Measurements from ENCODE around the gene RIPOR2.

The RIPOR2 gene

DNA sequence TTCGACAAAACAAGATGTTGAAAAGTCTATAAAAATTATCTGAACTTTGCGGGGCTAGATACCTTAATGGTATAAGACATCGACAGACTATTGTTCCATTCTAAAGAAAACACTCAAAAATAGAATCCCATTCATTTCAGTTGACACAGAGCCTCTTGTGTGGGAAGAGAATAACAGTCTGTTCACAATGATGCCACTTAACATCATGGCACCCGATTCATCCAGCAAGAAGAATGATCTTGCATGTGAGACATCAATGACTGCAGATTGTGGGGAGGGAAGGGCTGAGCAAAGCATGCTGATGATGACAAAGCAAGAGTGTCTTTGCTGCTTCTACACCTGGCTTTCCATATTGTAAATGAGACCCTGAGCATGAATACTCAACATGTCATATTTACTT lies 87.3 kb downstream of the RIPOR2 start (continued):
- TF ChIP-seq ZFP3 (tag by site-specific recombination; IDR thresholded peaks at IDR 0.05; ENCODE audit: low read depth), result no peak
- no peak for TF ChIP-seq MYNN (tag by site-specific recombination; IDR thresholded peaks at IDR 0.05; ENCODE audit: borderline replicate concordance)
- no peak for TF ChIP-seq ZNF791 (tag by site-specific recombination; IDR thresholded peaks at IDR 0.05)

DNA sequence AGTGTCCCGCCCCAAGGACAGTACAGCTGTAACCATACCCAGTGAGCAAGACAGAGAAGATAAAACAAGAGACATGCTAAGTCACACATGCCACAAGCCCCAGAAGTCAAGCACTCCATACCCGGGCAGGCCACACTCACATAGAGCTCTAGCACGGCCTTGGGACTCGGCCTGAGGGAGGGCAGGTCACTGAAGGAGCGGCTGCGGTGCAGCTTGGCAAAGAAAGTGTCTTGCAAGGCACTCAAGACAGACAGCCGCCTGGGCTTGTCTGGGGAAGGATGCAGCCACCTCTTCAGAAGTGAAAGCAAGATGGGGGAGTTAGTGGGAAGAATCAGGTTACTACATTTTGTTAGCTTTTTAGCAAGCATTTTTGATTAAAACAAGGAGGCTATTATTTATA lies 88.4 kb downstream of the RIPOR2 start:
- Histone ChIP-seq H3K4me3 (ENCODE audit: low read depth, low read length) (no peak overlapping the region), H3K36me3 (ENCODE audit: control insufficient read depth in 2 of 2, insufficient read depth in 1 of 2, low read length in 2 of 2) (no peaks in the 10 kb centered on the region), H3K27ac (ENCODE audit: extremely low read depth, low read depth, low read length) (no peak overlapping the region), H3K9me3 (ENCODE audit: control insufficient read depth, insufficient read depth, low read depth, low read length) (no peaks in the 10 kb centered on the region), H3K4me1 (ENCODE audit: control insufficient read depth, insufficient read depth, low read length) (no peaks in the 10 kb centered on the region)
- POLR2A ChIA-PET, result no interaction called here
- CTCF ChIA-PET, result interaction anchor here (0.6 to 1.6 kb wide), 4 partner anchors 8 to 309 kb away, joined by 4 to 10 read pairs (median 4); no protein-coding TSS in a partner anchor
- TF ChIP-seq ZIC2 (tag by site-specific recombination; IDR thresholded peaks at IDR 0.05), result no peak
- TF ChIP-seq, protein P1, sequence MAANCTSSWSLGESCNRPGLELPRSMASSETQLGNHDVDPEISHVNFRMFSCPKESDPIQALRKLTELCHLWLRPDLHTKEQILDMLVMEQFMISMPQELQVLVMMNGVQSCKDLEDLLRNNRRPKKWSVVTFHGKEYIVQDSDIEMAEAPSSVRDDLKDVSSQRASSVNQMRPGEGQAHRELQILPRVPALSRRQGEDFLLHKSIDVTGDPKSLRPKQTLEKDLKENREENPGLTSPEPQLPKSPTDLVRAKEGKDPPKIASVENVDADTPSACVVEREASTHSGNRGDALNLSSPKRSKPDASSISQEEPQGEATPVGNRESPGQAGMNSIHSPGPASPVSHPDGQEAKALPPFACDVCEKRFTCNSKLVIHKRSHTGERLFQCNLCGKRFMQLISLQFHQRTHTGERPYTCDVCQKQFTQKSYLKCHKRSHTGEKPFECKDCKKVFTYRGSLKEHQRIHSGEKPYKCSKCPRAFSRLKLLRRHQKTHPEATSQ (tag by site-specific recombination; IDR thresholded peaks at IDR 0.05), result no peak
- TF ChIP-seq, protein P2, sequence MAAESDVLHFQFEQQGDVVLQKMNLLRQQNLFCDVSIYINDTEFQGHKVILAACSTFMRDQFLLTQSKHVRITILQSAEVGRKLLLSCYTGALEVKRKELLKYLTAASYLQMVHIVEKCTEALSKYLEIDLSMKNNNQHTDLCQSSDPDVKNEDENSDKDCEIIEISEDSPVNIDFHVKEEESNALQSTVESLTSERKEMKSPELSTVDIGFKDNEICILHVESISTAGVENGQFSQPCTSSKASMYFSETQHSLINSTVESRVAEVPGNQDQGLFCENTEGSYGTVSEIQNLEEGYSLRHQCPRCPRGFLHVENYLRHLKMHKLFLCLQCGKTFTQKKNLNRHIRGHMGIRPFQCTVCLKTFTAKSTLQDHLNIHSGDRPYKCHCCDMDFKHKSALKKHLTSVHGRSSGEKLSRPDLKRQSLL (tag by site-specific recombination; IDR thresholded peaks at IDR 0.05), result no peak
- TF ChIP-seq GLI2 (tag by site-specific recombination; IDR thresholded peaks at IDR 0.05; ENCODE audit: borderline replicate concordance, low read depth), result no peak
- no peak for TF ChIP-seq ZNF626 (tag by site-specific recombination; IDR thresholded peaks at IDR 0.05)
- no peak for TF ChIP-seq HOXC10 (CRISPR knock-in tag; IDR thresholded peaks at IDR 0.05)
- TF ChIP-seq EGR2 (tag by site-specific recombination; IDR thresholded peaks at IDR 0.05; ENCODE audit: low read depth), result no peak
- TF ChIP-seq, protein P3, sequence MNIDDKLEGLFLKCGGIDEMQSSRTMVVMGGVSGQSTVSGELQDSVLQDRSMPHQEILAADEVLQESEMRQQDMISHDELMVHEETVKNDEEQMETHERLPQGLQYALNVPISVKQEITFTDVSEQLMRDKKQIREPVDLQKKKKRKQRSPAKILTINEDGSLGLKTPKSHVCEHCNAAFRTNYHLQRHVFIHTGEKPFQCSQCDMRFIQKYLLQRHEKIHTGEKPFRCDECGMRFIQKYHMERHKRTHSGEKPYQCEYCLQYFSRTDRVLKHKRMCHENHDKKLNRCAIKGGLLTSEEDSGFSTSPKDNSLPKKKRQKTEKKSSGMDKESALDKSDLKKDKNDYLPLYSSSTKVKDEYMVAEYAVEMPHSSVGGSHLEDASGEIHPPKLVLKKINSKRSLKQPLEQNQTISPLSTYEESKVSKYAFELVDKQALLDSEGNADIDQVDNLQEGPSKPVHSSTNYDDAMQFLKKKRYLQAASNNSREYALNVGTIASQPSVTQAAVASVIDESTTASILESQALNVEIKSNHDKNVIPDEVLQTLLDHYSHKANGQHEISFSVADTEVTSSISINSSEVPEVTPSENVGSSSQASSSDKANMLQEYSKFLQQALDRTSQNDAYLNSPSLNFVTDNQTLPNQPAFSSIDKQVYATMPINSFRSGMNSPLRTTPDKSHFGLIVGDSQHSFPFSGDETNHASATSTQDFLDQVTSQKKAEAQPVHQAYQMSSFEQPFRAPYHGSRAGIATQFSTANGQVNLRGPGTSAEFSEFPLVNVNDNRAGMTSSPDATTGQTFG (tag by site-specific recombination; IDR thresholded peaks at IDR 0.05; ENCODE audit: borderline replicate concordance), result no peak

DNA sequence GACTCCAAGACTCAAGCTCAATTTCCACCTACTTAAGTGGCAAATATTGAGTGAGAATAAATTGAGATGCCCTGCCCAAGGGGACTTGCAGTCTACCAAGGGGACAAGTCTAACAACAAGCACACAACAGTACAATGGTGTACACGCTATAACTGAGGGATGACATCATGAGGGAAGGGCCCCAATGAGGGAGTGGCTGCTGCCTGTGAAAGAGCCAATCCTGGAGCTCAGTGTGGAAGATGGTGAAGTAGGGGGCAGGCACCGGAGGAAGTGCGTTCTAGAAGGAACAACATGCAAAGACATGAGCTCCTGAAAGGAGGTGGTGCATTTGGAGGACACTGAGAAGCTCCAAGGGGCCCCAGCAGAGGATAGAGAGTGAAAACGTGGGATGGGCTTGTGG lies 90.2 kb downstream of the RIPOR2 start:
- no peaks in the 10 kb centered on the region for H3K36me3 ChIP-seq (ENCODE audit: control insufficient read depth in 2 of 2, insufficient read depth in 1 of 2, low read length in 2 of 2)
- no peak overlapping the region for H3K27ac ChIP-seq (ENCODE audit: extremely low read depth, low read depth, low read length)
- TF ChIP-seq ZNF302 (tag by site-specific recombination; IDR thresholded peaks at IDR 0.05; ENCODE audit: low read depth), result no peak
- TF ChIP-seq BCL11A (tag by site-specific recombination; IDR thresholded peaks at IDR 0.05; ENCODE audit: low read depth), result no peak
- TF ChIP-seq ZNF37A (tag by site-specific recombination; IDR thresholded peaks at IDR 0.05), result no peak
- TF ChIP-seq GLIS1 (tag by site-specific recombination; IDR thresholded peaks at IDR 0.05), result no peak
- TF ChIP-seq ZNF561 (tag by site-specific recombination; IDR thresholded peaks at IDR 0.05; ENCODE audit: borderline replicate concordance), result no peak
- TF ChIP-seq ZIC2 (tag by site-specific recombination; IDR thresholded peaks at IDR 0.05), result no peak
- no peak for TF ChIP-seq ZNF558 (tag by site-specific recombination; IDR thresholded peaks at IDR 0.05)
- TF ChIP-seq ZNF184 (tag by site-specific recombination; IDR thresholded peaks at IDR 0.05), result no peak
- TF ChIP-seq, protein P4, sequence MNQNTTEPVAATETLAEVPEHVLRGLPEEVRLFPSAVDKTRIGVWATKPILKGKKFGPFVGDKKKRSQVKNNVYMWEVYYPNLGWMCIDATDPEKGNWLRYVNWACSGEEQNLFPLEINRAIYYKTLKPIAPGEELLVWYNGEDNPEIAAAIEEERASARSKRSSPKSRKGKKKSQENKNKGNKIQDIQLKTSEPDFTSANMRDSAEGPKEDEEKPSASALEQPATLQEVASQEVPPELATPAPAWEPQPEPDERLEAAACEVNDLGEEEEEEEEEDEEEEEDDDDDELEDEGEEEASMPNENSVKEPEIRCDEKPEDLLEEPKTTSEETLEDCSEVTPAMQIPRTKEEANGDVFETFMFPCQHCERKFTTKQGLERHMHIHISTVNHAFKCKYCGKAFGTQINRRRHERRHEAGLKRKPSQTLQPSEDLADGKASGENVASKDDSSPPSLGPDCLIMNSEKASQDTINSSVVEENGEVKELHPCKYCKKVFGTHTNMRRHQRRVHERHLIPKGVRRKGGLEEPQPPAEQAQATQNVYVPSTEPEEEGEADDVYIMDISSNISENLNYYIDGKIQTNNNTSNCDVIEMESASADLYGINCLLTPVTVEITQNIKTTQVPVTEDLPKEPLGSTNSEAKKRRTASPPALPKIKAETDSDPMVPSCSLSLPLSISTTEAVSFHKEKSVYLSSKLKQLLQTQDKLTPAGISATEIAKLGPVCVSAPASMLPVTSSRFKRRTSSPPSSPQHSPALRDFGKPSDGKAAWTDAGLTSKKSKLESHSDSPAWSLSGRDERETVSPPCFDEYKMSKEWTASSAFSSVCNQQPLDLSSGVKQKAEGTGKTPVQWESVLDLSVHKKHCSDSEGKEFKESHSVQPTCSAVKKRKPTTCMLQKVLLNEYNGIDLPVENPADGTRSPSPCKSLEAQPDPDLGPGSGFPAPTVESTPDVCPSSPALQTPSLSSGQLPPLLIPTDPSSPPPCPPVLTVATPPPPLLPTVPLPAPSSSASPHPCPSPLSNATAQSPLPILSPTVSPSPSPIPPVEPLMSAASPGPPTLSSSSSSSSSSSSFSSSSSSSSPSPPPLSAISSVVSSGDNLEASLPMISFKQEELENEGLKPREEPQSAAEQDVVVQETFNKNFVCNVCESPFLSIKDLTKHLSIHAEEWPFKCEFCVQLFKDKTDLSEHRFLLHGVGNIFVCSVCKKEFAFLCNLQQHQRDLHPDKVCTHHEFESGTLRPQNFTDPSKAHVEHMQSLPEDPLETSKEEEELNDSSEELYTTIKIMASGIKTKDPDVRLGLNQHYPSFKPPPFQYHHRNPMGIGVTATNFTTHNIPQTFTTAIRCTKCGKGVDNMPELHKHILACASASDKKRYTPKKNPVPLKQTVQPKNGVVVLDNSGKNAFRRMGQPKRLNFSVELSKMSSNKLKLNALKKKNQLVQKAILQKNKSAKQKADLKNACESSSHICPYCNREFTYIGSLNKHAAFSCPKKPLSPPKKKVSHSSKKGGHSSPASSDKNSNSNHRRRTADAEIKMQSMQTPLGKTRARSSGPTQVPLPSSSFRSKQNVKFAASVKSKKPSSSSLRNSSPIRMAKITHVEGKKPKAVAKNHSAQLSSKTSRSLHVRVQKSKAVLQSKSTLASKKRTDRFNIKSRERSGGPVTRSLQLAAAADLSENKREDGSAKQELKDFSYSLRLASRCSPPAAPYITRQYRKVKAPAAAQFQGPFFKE (tag by site-specific recombination; IDR thresholded peaks at IDR 0.05; ENCODE audit: borderline replicate concordance), result no peak
- TF ChIP-seq ZNF350 (tag by site-specific recombination; IDR thresholded peaks at IDR 0.05), result no peak
- TF ChIP-seq MYNN (tag by site-specific recombination; IDR thresholded peaks at IDR 0.05; ENCODE audit: borderline replicate concordance), result no peak
- TF ChIP-seq ZXDB (tag by site-specific recombination; IDR thresholded peaks at IDR 0.05), result no peak
- ChIA-PET CTCF (interaction anchor here (0.5 to 1.4 kb wide), 2 partner anchors 10 to 53 kb away, joined by 3 to 13 read pairs; no protein-coding TSS in a partner anchor), POLR2A (no interaction called here)
- H3K4me1 ChIP-seq (ENCODE audit: control insufficient read depth, insufficient read depth, low read length), result no peaks in the 10 kb centered on the region
- H3K9me3 ChIP-seq (ENCODE audit: control insufficient read depth, insufficient read depth, low read depth, low read length), result no peaks in the 10 kb centered on the region
- H3K4me3 ChIP-seq (ENCODE audit: low read depth, low read length), result no peak overlapping the region

Data from HEK293 (cell line).